GM21576 (cell line): Measurements from ENCODE around the gene CNTNAP5.
"Not testable (repeated sequence)": the region's sequence is repeated elsewhere in the genome, so short reads cannot be mapped to it uniquely, and the experiment has no call there.

Source experiments
- ATAC-seq: cut with Tn5 transposase; IDR thresholded peaks from one replicate; pipeline ENCODE4 v1.9.1; 2021; ENCODE audit warnings: mild to moderate bottlenecking, moderate library complexity; ENCODE audit not compliant: unreplicated experiment

CNTNAP5 gene

DNA sequence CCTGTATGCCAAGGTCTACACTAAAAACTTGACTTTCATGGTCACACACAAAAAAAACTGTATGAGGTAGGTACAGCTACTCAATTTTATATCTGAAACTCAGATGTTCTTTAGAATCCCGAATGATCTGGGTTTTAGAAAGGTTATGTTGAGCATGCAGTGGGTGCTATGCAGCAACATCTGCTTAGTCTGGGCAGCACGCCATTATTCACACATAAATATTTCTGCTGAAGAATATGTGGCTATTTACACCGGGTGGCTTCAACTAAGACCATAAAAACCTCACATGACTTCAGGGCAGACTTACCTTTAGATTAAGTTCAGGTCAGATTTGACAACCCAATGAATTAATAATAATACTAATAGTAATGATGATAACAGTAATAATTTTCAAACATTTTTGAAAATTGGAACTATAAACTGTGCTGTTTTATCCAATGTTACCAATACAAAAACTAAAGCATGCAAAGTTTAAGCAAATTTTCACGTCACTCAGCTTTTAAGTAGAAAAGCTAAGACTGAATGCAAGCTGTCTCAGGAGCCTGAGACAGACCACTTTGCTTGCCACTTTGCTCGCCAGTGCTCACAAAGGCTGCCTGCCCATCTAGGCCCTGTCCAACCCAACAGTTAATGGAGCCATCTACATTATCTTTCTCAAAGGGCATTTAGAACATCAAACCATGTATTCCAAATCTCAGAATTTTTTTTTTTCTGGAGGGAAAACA is 292.0 kb downstream of the CNTNAP5 start:
- no peak for ATAC-seq

DNA sequence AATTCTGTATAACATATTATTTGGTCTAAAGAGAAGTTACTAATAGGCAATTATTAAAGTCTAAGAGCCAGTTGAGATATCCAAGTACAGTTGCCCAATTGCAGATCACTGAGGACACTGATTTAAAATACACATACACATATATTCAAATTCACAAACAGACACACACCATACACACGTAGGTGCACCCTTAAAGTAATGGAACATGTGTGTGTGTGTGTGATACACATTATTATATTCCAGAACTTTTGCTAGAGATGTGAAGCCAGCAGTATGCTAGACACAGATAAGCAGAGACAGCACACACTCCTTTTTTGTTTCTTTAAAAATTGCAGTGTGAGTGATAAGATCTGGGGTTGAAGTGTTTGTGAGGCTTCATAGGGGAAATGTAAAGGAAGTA is 292.5 kb downstream of the CNTNAP5 start:
- ATAC-seq, result no peak

GRCh38 chr2:124318913-124319312 is 293.8 kb downstream of the CNTNAP5 start:
- ATAC-seq, result no peak

DNA sequence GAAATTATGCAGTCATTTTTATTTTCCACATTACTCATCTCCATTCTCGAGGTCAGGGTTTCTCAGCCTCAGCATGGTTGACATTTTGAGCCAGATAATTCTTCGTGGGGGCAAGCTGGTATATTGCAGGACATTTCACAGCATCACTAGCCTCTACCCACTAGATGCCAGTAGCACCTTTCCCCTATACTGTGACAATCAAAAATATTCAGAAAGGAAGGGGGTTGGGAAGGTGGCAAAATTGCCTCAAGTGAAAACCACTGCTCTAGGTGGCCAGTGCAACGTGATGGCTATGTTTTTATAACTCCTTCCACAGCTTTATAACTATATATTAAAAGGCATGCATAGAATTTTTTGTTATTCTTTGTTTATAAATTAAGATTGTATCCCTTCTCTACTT is 294.5 kb downstream of the CNTNAP5 start:
- no peak for ATAC-seq

DNA sequence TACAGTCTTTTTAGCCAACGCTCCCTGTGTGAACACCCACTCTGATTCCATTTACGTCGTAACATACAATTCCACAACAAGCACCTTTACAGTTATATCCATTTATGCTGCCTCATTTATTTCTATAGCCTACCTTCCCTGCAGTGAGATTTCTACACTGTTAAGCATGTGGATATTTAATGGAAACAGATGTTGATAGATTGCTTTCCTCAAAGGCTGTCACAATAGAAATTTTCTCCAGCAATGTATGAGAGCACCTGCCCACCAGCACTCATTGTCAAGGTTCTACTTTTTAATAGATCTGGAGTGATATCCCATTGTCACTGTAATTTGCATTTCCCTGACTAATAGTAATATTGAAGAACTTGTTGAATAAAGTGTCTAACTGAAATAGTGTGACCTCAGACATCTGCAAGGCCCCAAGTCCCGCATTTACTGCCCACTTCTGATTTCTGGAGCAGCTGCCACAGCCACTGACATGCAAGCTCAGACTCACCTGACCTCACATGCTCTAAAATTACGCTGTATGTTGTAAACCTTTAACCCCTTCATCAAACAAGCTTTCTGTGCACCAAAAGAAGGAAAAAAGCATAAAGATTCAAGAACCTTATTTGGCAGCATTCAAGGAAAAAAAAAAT is 295.1 kb downstream of the CNTNAP5 start:
- ATAC-seq, result no peak

- ATAC-seq, result no peak
Measured at GRCh38 chr2:124323321-124323720, 298.2 kb downstream of the CNTNAP5 start.

DNA sequence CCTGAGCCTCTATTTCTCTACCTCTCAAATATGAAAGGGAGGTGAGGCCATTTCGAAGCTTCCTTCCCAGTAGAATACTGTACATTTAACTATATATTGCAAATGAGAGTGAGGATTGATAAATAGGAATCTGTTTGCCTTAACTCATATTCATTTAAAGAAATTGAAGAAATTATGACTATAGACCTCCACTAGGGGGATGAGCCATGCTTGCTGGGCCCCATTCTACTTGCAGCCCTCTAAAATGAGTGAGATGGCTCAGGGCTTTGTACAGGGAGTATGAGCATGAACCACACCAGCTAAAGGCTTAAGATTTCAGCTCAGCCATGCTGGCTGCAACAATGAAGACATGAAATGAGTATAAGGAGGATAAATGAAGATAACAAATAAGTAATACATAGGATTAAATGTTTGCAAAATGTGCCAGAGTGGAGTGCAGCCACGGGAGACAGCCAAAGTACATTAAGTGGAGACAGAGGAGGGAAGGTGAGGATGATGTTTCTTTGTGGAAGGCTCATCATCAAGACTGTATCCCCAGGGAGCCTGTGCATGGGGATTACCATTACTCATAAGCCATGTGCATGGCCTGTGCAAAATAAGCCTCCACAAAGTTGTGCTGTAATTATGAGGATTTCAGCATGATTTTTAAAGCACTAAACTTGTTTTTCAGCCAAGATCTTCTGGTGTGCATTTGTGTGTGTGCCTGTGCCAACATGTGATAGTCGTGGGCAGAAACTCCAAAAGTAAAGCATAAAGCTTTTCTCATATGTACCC is 300.8 kb downstream of the CNTNAP5 start:
- no peak for ATAC-seq

DNA sequence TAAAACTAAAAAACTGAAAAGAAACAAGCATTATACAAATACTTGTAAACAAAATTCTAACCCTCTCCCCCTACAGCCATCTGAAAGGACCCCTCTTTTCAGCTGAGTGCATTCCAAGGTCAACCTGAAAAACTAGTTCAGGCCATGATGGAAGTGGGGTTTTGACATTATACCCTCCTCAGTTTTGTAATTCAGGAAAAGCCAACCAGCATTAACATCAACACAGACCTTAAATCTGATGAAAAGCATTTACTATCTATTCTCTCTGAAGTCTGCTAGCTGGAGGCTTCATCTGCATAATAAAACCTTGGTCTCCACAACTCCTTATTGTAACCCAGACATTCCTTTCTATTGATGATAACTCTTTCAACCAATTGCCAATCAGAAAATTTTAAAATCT is 302.2 kb downstream of the CNTNAP5 start:
- ATAC-seq, result no peak

DNA sequence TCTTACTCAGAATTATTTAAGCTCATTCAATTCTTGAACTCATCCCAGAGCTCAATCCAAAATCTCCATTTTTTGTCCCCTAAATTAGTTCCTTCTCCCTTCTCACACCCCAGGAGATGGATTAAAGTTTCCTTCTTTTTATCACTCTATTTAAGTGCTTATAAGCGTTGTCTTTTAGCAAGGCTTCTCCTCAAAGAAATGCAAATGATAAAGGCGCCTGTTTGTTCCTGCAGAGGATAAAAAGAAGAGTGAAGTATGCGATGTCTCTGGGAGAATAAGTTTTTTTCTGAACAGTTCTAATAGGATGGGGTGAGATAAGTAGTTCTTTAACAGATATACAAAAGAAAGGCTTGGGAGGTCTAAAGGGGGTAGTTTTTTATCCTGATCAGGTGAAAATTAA is 303.3 kb downstream of the CNTNAP5 start:
- no peak for ATAC-seq

DNA sequence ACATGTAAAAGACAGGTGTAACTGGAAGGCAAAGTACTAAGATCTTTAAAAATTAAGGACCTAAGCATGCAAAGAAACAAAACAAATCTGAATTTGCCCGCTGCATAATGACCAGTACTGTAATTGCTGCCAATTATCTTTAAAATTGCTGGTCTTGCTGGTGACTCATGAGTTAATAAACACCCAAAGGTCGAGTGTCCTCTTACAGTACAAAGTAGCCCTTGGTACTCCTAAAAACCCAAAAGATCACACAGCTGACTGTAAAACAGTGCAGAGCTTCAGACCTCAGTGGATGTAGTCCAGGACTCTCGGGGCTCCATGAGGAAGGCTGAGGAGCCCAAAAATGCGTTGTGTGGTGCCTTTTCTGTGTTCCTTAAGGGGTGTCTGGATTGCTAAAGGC is 308.7 kb downstream of the CNTNAP5 start:
- ATAC-seq, result no peak

GRCh38 chr2:124335058-124335457 is 310.0 kb downstream of the CNTNAP5 start:
- ATAC-seq, result no peak

DNA sequence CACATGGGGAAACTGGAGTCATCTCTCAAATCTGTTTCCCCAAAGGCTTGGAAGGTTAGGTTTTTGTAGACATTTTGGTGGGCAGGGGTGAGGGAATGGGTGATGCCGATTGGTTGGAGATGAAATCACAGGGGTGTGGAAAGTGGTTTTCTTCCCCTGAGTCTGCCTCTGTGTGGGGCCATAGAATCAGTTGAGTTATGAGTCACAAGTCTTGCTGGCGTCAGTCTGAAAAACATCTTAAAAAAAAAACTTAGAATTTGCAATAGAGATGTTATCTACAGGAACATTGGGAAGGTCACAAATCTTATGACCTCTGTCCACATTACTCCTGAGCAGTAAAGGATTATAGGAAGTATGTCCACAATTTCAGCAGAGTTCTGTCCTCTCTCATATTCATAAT is 314.6 kb downstream of the CNTNAP5 start:
- ATAC-seq, result no peak

GRCh38 chr2:124343827-124344498 is 318.9 kb downstream of the CNTNAP5 start:
- ATAC-seq, result no peak

GRCh38 chr2:124347209-124347608 is 322.1 kb downstream of the CNTNAP5 start:
- no peak for ATAC-seq

GRCh38 chr2:124353656-124354055 is 328.6 kb downstream of the CNTNAP5 start:
- ATAC-seq, result no peak

DNA sequence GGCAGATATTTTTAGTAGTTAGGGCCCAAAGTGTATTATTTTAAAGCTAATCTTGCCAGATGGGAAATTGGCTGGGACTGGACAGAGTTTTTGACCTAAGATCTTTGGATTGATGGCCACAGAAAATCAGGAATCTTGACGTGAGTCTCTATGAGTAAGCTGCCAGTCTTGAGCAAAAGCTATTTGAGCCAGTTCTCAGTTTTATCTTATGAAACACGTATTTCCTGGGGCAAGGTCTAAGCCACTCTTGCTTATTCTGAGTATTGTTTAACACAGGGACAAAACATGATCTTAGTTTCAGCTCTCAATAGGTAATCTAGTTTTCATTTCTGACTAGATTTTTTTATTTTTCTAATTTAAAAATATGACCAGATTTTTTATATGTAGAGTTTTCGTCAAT is 329.4 kb downstream of the CNTNAP5 start:
- no peak for ATAC-seq

DNA sequence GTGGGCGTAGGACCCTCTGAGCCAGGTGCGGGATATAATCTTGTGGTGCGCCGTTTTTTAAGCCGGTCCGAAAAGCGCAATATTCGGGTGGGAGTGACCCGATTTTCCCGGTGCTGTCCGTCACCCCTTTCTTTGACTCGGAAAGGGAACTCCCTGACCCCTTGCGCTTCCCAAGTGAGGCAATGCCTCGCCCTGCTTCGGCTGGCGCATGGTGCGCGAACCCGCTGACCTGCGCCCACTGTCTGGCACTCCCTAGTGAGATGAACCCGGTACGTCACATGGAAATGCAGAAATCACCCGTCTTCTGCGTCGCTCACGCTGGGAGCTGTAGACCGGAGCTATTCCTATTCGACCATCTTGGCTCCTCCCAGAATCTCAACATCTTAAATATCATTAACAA is 336.9 kb downstream of the CNTNAP5 start:
- ATAC-seq, result not testable (repeated sequence)

GRCh38 chr2:124369181-124369580 is 344.1 kb downstream of the CNTNAP5 start:
- ATAC-seq, result no peak

GRCh38 chr2:124380221-124380749 is 355.2 kb downstream of the CNTNAP5 start:
- ATAC-seq, result no peak

DNA sequence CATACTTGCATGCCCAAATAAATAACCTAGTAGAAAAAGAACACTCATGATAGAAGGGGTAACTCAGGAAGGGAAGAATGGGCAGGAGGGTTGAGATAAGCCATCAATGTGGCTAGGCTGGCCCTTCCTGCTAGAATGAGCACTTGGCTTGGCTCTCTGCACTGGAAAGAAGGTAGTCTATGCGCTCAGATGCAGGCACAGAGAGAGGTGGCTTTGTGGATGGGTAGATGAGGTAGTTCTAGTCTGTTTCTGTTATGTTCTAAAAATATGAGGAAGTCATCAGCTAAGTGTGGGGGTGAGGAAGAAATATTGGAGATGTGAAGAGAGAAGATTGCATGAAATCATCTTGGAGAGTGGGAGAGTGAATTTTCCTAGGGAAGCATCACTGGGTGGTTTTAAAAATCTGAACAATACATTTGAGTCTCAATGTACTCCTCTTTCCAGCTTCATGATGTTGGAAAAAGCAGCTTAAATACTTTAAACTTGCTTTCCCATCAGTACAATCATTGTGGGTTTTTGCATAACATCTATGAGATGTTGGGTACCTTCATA is 357.1 kb downstream of the CNTNAP5 start:
- ATAC-seq, result no peak

GRCh38 chr2:124395961-124396360 is 370.9 kb downstream of the CNTNAP5 start:
- no peak for ATAC-seq
